GM12872 (cell line): ENCODE results near the gene OPRL1.

Source experiments
- CTCF ChIP-seq: IDR thresholded peaks from 3 replicates; pipeline ENCODE4 v1.5.1; 2011; ENCODE audit warnings: low read depth, mild to moderate bottlenecking, low read length, moderate library complexity; ENCODE audit not compliant: insufficient read depth

The OPRL1 gene

DNA sequence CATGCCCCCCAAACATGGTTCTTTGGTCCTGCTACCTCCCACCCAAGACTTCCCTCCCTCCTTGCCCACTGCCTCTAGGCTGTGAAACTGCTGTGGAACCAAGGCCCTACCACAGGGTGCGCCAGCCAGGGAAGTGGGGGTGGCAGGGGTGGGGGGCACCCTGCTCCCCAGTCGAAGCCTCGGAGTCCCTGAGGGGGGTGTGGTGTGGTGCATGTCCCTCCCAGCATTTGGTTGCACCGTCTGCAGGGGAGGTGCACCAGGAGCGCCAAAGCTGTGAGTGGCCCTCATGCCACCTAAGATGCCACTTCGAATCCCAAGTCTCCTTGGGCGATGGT lies 2.4 kb upstream of the OPRL1 start:
- TF ChIP-seq CTCF = no peak

GRCh38 chr20:64077876-64078551 lies 1.9 kb upstream of the OPRL1 start:
- TF ChIP-seq CTCF = no peak

DNA sequence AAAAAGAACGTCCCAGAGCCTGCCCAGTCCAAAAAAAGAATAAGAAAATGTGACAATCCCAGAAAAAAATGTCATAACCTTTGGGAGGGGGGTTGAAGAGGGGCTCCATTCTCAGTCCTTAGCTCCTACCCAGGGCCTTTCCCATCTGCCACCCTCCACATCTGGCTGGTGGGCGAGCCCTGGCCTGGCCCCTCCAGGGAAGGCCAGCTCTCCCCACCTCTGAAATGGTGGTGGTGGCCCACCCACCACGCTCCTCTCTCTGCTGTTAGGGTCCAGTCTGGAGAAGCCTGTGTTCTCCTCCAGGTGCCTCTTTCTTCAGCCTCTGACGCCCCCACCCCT lies 979 bp upstream of the OPRL1 start:
- no peak for TF ChIP-seq CTCF

GRCh38 chr20:64079273-64080012 lies 439 bp upstream of the OPRL1 start, which contains the start of gene RGS19:
TSS of gene RGS19 (minus strand) at chr20:64079518. CDS start at chr20:64076886, 2,632 bp downstream.
- TF ChIP-seq CTCF = no peak

DNA sequence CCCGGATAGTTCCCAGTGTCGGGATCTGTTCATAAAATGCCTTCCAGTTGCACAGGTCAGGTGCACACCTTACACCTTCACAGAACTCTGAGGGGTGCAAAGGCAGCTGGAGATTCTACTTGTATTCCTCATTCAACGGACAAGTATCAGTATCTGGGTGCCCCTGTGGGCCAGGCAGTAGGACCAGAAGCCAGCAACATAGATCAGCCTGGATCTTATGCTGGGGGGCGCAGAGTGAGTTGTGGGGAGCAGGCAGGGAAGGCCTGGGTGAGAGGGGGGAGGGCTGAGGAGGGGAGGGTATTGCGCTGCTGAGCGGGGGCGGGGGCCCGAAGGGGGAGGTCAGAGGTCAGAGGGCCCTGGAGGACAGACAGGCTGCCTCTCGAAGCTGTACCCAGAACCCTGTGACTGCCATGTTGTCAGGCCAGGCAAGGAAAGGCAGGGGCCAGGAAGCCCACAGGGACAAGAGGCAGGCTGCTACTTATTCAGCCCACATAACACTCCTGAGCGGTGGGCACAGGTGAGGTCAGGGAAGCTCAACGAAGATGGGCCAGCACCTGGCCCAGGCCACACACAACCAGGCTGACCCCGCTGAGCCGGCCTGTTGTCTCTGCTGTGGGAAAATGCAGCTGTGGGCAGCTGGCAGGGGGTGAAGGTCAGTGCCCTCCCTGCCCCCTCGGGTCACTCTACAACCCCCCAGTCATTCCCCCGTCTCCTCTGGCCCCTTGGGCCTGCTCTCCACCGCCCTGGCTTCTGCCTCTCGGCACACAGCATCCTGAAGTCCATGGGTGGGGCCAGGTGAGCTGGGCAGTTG lies 1.1 kb downstream of the OPRL1 start:
- no peak for TF ChIP-seq CTCF

- no peak for TF ChIP-seq CTCF
Observed at GRCh38 chr20:64081624-64081964, 1.7 kb downstream of the OPRL1 start.

DNA sequence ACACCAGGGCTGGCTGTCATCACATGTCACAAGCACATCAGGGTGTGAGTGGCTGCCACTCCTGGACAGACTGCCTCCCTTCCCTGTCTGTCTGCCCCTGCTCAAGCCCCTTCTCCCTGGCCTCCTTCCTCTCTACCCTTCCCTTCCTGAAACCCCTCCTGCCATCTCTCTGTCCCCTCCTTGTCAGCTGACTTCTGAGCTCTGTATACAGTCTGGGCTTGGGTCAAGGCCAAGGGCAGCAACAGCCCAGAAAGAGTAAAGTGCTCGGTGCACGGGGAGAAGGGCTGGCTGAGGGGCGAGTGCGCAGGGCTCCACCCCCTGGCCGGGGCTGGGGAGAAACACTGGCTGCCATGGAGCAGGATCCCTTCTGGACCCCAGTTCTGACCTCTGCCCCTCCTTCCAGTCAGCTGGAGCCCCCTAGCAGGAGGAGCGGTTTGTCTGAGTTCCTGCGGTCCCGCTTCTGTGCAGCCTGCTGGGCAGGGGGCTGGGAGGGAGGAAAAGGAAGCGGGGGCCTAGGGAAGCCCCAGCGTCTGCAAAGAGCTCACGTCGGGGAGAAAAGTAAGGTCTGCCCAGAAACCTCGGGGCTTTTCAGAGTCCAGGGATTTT lies 2.3 kb downstream of the OPRL1 start:
- TF ChIP-seq CTCF = no peak
